ELF-1 (cell line): Measurements from ENCODE around the gene LY9.
"Not testable (repeated sequence)": the region's sequence is repeated elsewhere in the genome, so short reads cannot be mapped to it uniquely, and the experiment has no call there.

Experiments
- DNase-seq: peaks from one replicate; pipeline ENCODE4 v3.0.0-alpha.2; 2016; ENCODE audit warnings: low read depth, low spot score

The LY9 gene

DNA sequence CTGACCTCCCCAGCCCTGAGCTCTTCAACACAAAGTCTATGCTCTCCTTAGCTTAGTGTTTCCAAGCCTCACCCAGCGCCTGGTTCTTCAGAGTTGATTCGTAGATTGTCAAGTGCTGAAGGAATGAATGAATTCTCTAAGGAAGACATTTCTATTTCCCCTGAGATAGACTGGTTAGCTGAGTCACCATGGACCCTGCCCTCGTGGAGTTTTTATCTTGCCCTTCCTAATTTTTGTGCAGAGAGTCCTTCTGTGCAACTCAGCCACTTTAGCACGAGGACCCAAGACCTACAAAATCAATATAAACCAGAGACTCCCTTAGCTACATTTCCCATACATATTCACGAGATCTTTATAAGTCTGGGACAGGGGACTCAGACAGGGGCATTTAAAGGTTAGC is 69.4 kb downstream of the LY9 start:
- no peak for DNase-seq

GRCh38 chr1:160866001-160866694 is 70.2 kb downstream of the LY9 start:
- no peak for DNase-seq

DNA sequence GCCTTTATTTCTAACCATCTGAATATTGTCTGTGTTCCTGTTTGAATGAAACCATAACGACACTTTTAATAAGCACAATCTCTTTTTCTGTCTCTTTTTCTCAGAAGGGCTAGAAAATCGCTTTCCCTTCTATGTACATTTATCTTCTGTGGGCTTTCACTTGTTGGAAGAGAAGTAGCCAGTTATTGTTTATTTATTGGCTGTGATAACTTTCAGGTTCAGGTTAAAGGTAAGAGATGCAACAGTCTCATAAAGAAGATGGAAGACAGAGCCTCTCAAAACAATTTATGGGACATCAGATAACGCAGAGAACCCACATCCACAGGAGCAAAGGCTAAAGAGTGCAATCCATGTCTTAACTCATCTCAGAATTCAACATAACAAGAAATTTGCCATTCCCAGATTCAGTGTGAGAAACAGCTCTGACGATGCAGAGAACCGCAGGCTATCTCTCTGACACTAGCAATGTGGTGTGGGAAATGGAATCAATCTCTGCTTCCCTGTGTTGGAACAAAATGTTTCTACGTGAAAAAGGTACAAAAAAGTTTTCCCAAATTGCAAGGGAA is 70.8 kb downstream of the LY9 start:
- DNase-seq, result no peak

DNA sequence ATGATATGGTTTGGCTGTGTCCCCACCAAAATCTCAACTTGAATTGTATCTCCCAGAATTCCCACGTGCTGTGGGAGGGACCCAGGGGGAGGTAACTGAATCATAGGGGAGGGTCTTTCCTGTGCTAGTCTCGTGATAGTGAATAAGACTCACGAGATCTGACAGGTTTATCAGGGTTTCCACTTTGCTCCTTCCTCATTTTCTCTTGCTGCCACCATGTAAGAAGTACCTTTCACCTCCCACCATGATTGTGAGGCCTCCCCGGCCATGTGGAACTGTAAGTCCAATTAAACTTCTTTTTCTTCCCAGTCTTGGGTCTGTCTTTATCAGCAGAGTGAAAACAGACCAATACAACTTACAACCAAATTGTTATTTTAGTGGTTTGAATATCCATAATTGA is 71.7 kb downstream of the LY9 start:
- not testable (repeated sequence) for DNase-seq

DNA sequence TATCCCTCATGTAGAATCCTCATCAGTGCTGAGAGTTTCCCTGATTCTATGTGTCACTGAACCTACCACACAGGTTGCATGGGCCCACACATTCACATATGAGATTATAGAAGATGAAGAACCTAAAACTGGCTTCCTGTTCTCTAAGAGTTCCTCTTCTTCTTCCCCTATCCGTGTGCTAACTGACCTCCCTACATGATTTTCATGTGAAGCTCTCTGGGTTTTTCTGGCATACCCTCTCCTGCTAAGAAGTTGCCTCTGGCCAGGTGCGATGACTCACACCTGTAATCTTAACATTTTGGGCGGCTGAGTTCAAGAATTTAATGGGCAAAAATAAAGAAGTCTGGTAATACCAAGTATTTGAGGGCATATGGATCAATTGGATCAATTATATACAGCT is 72.2 kb downstream of the LY9 start:
- DNase-seq, result no peak

DNA sequence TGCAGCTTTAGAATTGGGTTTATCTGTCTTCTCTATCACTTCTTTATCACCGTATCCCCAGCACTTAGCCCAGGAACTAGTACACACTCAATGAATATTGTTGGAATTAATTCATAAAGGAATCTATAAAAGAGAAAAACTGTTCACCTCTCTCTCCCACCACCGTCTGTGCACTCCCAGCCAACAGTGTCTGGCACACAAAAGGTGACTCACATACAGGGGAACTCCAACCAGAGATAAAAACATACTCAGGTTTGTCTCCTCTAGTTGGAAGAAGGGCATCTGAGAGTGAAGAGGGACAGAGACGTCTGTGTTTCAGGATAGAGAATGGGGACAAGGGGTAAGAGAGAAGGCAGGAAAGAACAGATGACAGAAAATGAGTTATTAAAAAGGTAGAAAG is 79.0 kb downstream of the LY9 start:
- DNase-seq, result no peak

DNA sequence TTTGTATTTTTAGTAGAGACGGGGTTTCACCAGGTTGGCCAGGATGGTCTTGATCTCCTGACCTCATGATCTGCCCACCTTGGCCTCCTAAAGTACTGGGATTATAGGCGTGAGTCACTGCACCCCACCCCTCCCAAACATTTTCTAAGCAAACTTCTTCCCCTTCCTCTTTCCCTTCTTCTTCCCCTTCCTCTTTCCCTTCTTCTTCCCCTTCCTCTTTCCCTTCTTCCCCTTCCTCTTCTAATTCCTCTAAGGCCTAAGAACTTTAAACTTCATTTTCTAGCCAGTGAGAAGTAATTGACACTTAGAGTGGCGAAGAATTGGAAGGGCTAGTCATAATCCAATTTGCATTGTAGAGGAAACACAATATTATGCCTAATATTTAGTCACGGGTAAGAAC is 79.6 kb downstream of the LY9 start:
- not testable (repeated sequence) for DNase-seq

- no peak for DNase-seq
Observed at GRCh38 chr1:160876311-160876710, 80.3 kb downstream of the LY9 start.

GRCh38 chr1:160877221-160877620 is 81.2 kb downstream of the LY9 start:
- no peak for DNase-seq
